NCI-H1048 (cell line): ENCODE results near the gene ZNRF1.

Experiments used
- DNase-seq: peaks from one replicate; lab custom pipeline; 2025; lab: John Stamatoyannopoulos, UW

ZNRF1 gene

GRCh38 chr16:75152635-75153034 lies 153.8 kb downstream of the ZNRF1 start:
- DNase-seq, result no peak

DNA sequence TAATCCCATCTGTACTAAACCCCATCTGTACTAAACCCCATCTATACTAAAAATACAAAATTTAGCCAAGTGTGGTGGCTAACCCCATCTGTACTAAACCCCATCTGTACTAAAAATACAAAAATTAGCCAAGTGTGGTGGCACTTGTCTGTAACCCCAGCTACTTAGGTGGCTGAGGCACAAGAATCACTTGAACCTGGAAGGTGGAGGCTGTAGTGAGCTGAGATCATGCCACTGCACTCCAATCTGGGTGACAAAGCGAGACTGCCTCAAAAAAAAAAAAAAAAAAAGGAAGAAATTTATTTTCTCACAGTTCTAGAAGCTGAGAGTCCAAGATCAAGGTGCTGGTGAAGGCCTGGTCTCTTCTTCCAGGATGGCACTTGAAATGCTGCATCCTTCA lies 161.6 kb downstream of the ZNRF1 start:
- DNase-seq, result no peak
